ENCODE data around the gene ELOVL2. TPM values are rescaled to one million over a fixed set of nuclear protein-coding genes. Genes with fewer than 3 reads are reported as not detected.

The ELOVL2 gene
- total RNA-seq, 1 donor from 2014 or later: 0.23 TPM

- no peaks in the 10 kb centered on the region for H3K4me1 ChIP-seq
- intact Hi-C loops (cut with DNase I): no loop called here
- no peak overlapping the region for H3K4me3 ChIP-seq
- ATAC-seq (no peak), DNase-seq (no peak)
- TF ChIP-seq CTCF (IDR thresholded peaks at IDR 0.05): no peak
- H3K27me3 ChIP-seq: no peaks in the 10 kb centered on the region
- H3K36me3 ChIP-seq: no peaks in the 10 kb centered on the region
- no peaks in the 10 kb centered on the region for H3K9me3 ChIP-seq
- H3K27ac ChIP-seq: no peak overlapping the region
Measured at GRCh38 chr6:10970731-10971130, 73.4 kb downstream of the ELOVL2 start.

- no peak for ATAC-seq
Measured at GRCh38 chr6:10968776-10969175, 75.3 kb downstream of the ELOVL2 start.

GRCh38 chr6:10964684-10965083, 79.4 kb downstream of the ELOVL2 start:
- intact Hi-C loops (cut with DNase I): no loop called here
- TF ChIP-seq CTCF (IDR thresholded peaks at IDR 0.05): no peak
- no peak overlapping the region for H3K27ac ChIP-seq
- H3K36me3 ChIP-seq: no peaks in the 10 kb centered on the region
- no peak for ATAC-seq
- DNase-seq: no peak
- no peaks in the 10 kb centered on the region for H3K9me3 ChIP-seq
- H3K4me3 ChIP-seq: no peak overlapping the region
- H3K27me3 ChIP-seq: no peaks in the 10 kb centered on the region
- no peaks in the 10 kb centered on the region for H3K4me1 ChIP-seq

More at GRCh38 chr6:10968776-10969175, 75.3 kb downstream of the ELOVL2 start:
- TF ChIP-seq CTCF (IDR thresholded peaks at IDR 0.05): no peak
- no peaks in the 10 kb centered on the region for H3K4me1 ChIP-seq
- no peak for DNase-seq
- no peaks in the 10 kb centered on the region for H3K27me3 ChIP-seq
- H3K4me3 ChIP-seq: no peak overlapping the region
- H3K27ac ChIP-seq: no peak overlapping the region
- H3K9me3 ChIP-seq: no peaks in the 10 kb centered on the region
- intact Hi-C loops (cut with DNase I): no loop called here
- H3K36me3 ChIP-seq: no peaks in the 10 kb centered on the region

GRCh38 chr6:10963113-10963512, 81.0 kb downstream of the ELOVL2 start:
- H3K4me1 ChIP-seq: no peaks in the 10 kb centered on the region
- ATAC-seq: no peak

GRCh38 chr6:10962673-10963072, 81.4 kb downstream of the ELOVL2 start:
- DNase-seq: no peak
- no peaks in the 10 kb centered on the region for H3K36me3 ChIP-seq
- intact Hi-C loops (cut with DNase I): no loop called here
- H3K4me1 ChIP-seq: no peaks in the 10 kb centered on the region
- no peak overlapping the region for H3K4me3 ChIP-seq
- no peak for ATAC-seq
- no peak for TF ChIP-seq CTCF (IDR thresholded peaks at IDR 0.05)
- no peaks in the 10 kb centered on the region for H3K9me3 ChIP-seq
- H3K27ac ChIP-seq: no peak overlapping the region
- H3K27me3 ChIP-seq: no peaks in the 10 kb centered on the region

More at GRCh38 chr6:10963113-10963512, 81.0 kb downstream of the ELOVL2 start:
- Histone ChIP-seq H3K27me3 (no peaks in the 10 kb centered on the region), H3K36me3 (no peaks in the 10 kb centered on the region), H3K27ac (no peak overlapping the region), H3K9me3 (no peaks in the 10 kb centered on the region), H3K4me3 (no peak overlapping the region)
- DNase-seq: no peak
- TF ChIP-seq CTCF (IDR thresholded peaks at IDR 0.05): no peak
- intact Hi-C loops (cut with DNase I): no loop called here

GRCh38 chr6:10961837-10962236, 82.3 kb downstream of the ELOVL2 start:
- TF ChIP-seq CTCF (IDR thresholded peaks at IDR 0.05): no peak
- DNase-seq: no peak

More at GRCh38 chr6:10961837-10962236, 82.3 kb downstream of the ELOVL2 start:
- ATAC-seq: no peak
- no peaks in the 10 kb centered on the region for H3K36me3 ChIP-seq
- H3K27ac ChIP-seq: no peak overlapping the region
- H3K27me3 ChIP-seq: no peaks in the 10 kb centered on the region
- intact Hi-C loops (cut with DNase I): no loop called here
- no peak overlapping the region for H3K4me3 ChIP-seq
- no peaks in the 10 kb centered on the region for H3K4me1 ChIP-seq
- H3K9me3 ChIP-seq: no peaks in the 10 kb centered on the region

All from upper lobe of right lung (tissue), 1 donor.